Activated naive CD8-positive, alpha-beta T cell treated with anti-CD3 and anti-CD28 coated beads, Interleukin-2, amount 50 U/mL, for 24 hours (primary cell): Measurements from ENCODE around the gene CYP26B1.

Experiments
- ATAC-seq: fragments of 150-1000 bp; cut with Tn5 transposase; one replicate; pipeline ENCODE4 v1.10.0; 2021
- DNase-seq: peaks from one replicate; pipeline ENCODE4 v3.0.0; 2021
- H3K27ac Mint-ChIP-seq: one replicate; pipeline ENCODE4 v1.8.0; 2021; ENCODE audit warnings: mild to moderate bottlenecking, mixed read lengths
- H3K27me3 Mint-ChIP-seq: one replicate; pipeline ENCODE4 v1.8.0; 2021; ENCODE audit warnings: mixed read lengths
- H3K36me3 Mint-ChIP-seq: one replicate; pipeline ENCODE4 v1.8.0; 2021; ENCODE audit warnings: low read depth, mixed read lengths
- H3K4me1 Mint-ChIP-seq: one replicate; pipeline ENCODE4 v1.8.0; 2021; ENCODE audit warnings: mixed read lengths
- H3K4me3 Mint-ChIP-seq: one replicate; pipeline ENCODE4 v1.8.0; 2021; ENCODE audit warnings: mild to moderate bottlenecking, moderate library complexity, mixed read lengths
- H3K9me3 Mint-ChIP-seq: one replicate; pipeline ENCODE4 v1.8.0; 2021; ENCODE audit warnings: mixed read lengths

The CYP26B1 gene

GRCh38 chr2:72131916-72132841 lies 15.5 kb downstream of the CYP26B1 start:
- Mint-ChIP-seq H3K4me1 (no peaks in the 10 kb centered on the region), H3K9me3 (no peaks in the 10 kb centered on the region), H3K36me3 (no peaks in the 10 kb centered on the region), H3K27ac (no peak overlapping the region), H3K4me3 (no peak overlapping the region), H3K27me3 (peaks cover 3% of the 10 kb centered on the region)
- DNase-seq (no peak), ATAC-seq (no peak)

DNA sequence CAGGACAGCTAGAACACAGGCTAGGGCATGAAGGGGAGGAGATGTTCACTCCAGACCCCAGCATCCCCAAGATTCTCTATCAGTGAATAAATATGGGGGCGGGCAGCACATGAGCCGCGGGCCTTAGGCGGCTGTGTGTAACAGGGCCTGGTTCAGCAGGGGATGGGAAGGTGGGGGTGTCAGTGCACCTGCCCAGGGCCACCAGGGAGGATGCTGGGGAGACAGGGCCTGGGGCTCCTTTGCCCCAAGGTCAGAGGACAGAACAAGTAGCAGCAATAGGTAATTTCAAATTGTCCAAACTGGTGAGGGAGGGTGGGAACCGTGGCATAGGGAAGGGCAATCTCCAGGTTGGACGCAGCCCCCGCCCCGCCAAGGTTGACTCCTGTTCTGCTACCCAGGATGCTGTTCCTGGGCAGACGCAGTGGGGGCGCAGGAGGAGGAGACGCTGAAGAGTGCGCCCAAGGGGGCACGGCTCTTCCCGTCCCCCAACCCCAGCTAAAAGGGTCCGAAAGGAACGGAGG lies 16.2 kb downstream of the CYP26B1 start:
- Mint-ChIP-seq H3K27me3 (peaks cover 3% of the 10 kb centered on the region), H3K27ac (no peak overlapping the region), H3K36me3 (no peaks in the 10 kb centered on the region), H3K4me1 (no peaks in the 10 kb centered on the region), H3K4me3 (no peak overlapping the region), H3K9me3 (no peaks in the 10 kb centered on the region)
- DNase-seq (no peak), ATAC-seq (no peak)

- DNase-seq (no peak), ATAC-seq (no peak)
- H3K27me3 Mint-ChIP-seq = peaks cover 6% of the 10 kb centered on the region
- no peak overlapping the region for H3K4me3 Mint-ChIP-seq
- no peaks in the 10 kb centered on the region for H3K36me3 Mint-ChIP-seq
- no peaks in the 10 kb centered on the region for H3K4me1 Mint-ChIP-seq
- no peaks in the 10 kb centered on the region for H3K9me3 Mint-ChIP-seq
- H3K27ac Mint-ChIP-seq = no peak overlapping the region
These were observed 16.9 kb downstream of the CYP26B1 start for GRCh38 chr2:72130659-72131360.

GRCh38 chr2:72129681-72130340 lies 17.9 kb downstream of the CYP26B1 start:
- Mint-ChIP-seq H3K27me3 (peaks cover 6% of the 10 kb centered on the region), H3K36me3 (no peaks in the 10 kb centered on the region), H3K4me1 (no peaks in the 10 kb centered on the region), H3K4me3 (no peak overlapping the region), H3K9me3 (no peaks in the 10 kb centered on the region), H3K27ac (no peak overlapping the region)
- ATAC-seq = no peak
- DNase-seq = no peak

DNA sequence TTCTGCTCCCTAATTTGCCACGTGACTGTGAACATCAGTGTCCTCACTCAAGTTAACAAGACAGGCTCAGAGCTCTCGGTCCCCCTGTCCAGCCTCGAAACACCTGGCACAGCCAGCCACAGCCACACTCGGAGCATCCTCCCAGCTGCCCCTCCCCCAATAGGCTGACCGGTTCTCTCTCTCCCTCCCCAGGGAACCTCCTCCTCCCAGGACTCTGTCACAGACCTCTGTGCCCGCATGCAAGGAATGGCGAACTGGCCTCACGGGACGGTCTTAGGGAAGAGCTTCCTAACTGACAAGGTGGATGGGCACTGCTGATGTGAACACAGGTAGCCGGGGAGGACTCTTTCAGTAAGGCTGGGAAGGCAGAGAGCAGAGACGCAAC lies 18.8 kb downstream of the CYP26B1 start:
- no peaks in the 10 kb centered on the region for H3K36me3 Mint-ChIP-seq
- DNase-seq (no peak), ATAC-seq (no peak)
- H3K27ac Mint-ChIP-seq = no peak overlapping the region
- H3K9me3 Mint-ChIP-seq = no peaks in the 10 kb centered on the region
- no peaks in the 10 kb centered on the region for H3K4me1 Mint-ChIP-seq
- peaks cover 6% of the 10 kb centered on the region for H3K27me3 Mint-ChIP-seq
- no peak overlapping the region for H3K4me3 Mint-ChIP-seq

GRCh38 chr2:72128059-72128842 lies 19.4 kb downstream of the CYP26B1 start:
- H3K9me3 Mint-ChIP-seq = no peaks in the 10 kb centered on the region
- no peaks in the 10 kb centered on the region for H3K36me3 Mint-ChIP-seq
- no peak overlapping the region for H3K27ac Mint-ChIP-seq
- no peak for ATAC-seq
- no peak for DNase-seq
- no peak overlapping the region for H3K4me3 Mint-ChIP-seq
- H3K4me1 Mint-ChIP-seq = no peaks in the 10 kb centered on the region
- peaks cover 6% of the 10 kb centered on the region for H3K27me3 Mint-ChIP-seq

- Mint-ChIP-seq H3K4me1 (no peaks in the 10 kb centered on the region), H3K9me3 (peaks cover 4% of the 10 kb centered on the region), H3K27me3 (peaks cover 6% of the 10 kb centered on the region), H3K4me3 (no peak overlapping the region), H3K27ac (no peak overlapping the region), H3K36me3 (no peaks in the 10 kb centered on the region)
- ATAC-seq (no peak), DNase-seq (no peak)
These were observed 20.1 kb downstream of the CYP26B1 start for GRCh38 chr2:72127401-72128058.

DNA sequence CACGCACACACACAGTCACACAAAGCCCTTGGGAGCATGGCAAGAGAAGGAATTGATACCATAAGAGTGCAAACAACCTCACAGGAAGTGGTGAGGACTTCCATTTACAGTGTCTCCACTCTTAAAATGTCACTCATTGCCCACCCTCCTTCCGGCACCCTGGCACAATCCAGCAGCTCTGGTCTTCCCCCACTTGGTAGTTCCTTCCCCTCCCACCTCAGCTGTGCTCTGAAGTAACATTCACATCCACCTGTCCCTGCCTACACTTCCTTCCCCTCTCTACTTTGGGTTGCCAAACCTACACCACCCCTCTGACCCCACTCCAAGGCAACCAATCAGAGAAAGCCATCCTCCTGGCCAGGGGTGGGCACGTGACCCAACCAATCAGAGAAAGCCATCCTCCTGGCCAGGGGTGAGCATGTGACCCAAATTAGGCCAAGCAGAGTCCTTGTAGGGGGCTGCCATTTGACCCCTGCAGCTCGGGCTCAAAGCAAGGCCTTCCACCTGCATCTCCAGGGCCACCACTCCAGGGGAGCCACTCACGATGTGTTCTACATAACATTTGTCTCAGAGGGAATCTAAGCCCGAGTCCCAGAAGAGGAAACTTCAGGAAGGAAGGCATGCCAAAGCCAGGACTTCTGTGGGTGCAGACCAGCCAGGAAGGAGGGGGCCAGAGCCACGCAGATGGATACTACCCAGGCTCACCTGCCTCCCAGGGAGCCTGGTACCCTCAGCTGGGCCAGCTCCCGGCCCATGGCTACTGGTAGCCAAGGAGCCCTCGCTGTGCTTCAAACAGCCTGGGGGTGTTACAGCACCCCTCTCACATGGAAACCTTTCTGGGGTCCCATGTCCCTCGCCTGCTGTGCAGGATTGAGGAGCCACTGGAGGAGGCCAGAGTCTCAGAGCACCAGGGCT lies 21.2 kb downstream of the CYP26B1 start:
- peak; percentile 33 for ATAC-seq
- Mint-ChIP-seq H3K27ac (no peak overlapping the region), H3K4me1 (no peaks in the 10 kb centered on the region), H3K27me3 (peaks cover 8% of the 10 kb centered on the region), H3K36me3 (no peaks in the 10 kb centered on the region), H3K4me3 (no peak overlapping the region), H3K9me3 (peaks cover 12% of the 10 kb centered on the region)
- no peak for DNase-seq

GRCh38 chr2:72124376-72124775 lies 23.3 kb downstream of the CYP26B1 start:
- H3K27me3 Mint-ChIP-seq = peaks cover 11% of the 10 kb centered on the region
- no peaks in the 10 kb centered on the region for H3K4me1 Mint-ChIP-seq
- ATAC-seq (no peak), DNase-seq (no peak)
- no peak overlapping the region for H3K27ac Mint-ChIP-seq
- H3K4me3 Mint-ChIP-seq = no peak overlapping the region
- peaks cover 13% of the 10 kb centered on the region for H3K9me3 Mint-ChIP-seq
- H3K36me3 Mint-ChIP-seq = no peaks in the 10 kb centered on the region

- Mint-ChIP-seq H3K36me3 (no peaks in the 10 kb centered on the region), H3K27ac (no peak overlapping the region), H3K4me3 (no peak overlapping the region), H3K27me3 (peaks cover 6% of the 10 kb centered on the region), H3K9me3 (peaks cover 13% of the 10 kb centered on the region), H3K4me1 (no peaks in the 10 kb centered on the region)
- ATAC-seq = no peak
- DNase-seq = no peak
These were observed 26.5 kb downstream of the CYP26B1 start for GRCh38 chr2:72121153-72121552.

- no peak overlapping the region for H3K4me3 Mint-ChIP-seq
- H3K4me1 Mint-ChIP-seq = no peaks in the 10 kb centered on the region
- no peak for ATAC-seq
- peaks cover 5% of the 10 kb centered on the region for H3K27me3 Mint-ChIP-seq
- no peaks in the 10 kb centered on the region for H3K36me3 Mint-ChIP-seq
- no peak for DNase-seq
- H3K9me3 Mint-ChIP-seq = peaks cover 13% of the 10 kb centered on the region
- H3K27ac Mint-ChIP-seq = no peak overlapping the region
These were observed 28.7 kb downstream of the CYP26B1 start for GRCh38 chr2:72118951-72119350.

- Mint-ChIP-seq H3K9me3 (peaks cover 13% of the 10 kb centered on the region), H3K27me3 (peaks cover 5% of the 10 kb centered on the region), H3K27ac (no peak overlapping the region), H3K36me3 (no peaks in the 10 kb centered on the region), H3K4me3 (no peak overlapping the region), H3K4me1 (no peaks in the 10 kb centered on the region)
- ATAC-seq (no peak), DNase-seq (no peak)
These were observed 29.3 kb downstream of the CYP26B1 start for GRCh38 chr2:72118386-72118785.

GRCh38 chr2:72117718-72118117 lies 29.9 kb downstream of the CYP26B1 start:
- Mint-ChIP-seq H3K36me3 (no peaks in the 10 kb centered on the region), H3K4me3 (no peak overlapping the region), H3K27ac (no peak overlapping the region), H3K9me3 (peaks cover 11% of the 10 kb centered on the region), H3K4me1 (no peaks in the 10 kb centered on the region), H3K27me3 (peaks cover 5% of the 10 kb centered on the region)
- no peak for ATAC-seq
- DNase-seq = no peak
